ENCODE measurements around the gene NUP35. TPM values are rescaled to one million over a fixed set of nuclear protein-coding genes. Genes with fewer than 3 reads are reported as not detected.
"Not testable (repeated sequence)": the region's sequence is repeated elsewhere in the genome, so short reads cannot be mapped to it uniquely, and the experiment has no call there.

NUP35 gene
- total RNA-seq, 2 donors from 2014 or later, result 4.0 to 6.2 TPM

GRCh38 chr2:183164650-183165015 is 40.4 kb downstream of the NUP35 start:
- intact Hi-C loops (cut with DNase I), result no loop called here
- TF ChIP-seq CTCF (IDR thresholded peaks at IDR 0.05) (no peak), POLR2A (IDR thresholded peaks at IDR 0.05) (no peak)
- no peaks in the 10 kb centered on the region for H3K9me3 ChIP-seq
- no peaks in the 10 kb centered on the region for H3K4me1 ChIP-seq
- H3K27ac ChIP-seq, result no peak overlapping the region
- WGBS, 2 donors, result 98% methylated on average over 4 of the region's 4 CpGs
- H3K36me3 ChIP-seq (replicated peaks in 1 of 2; ENCODE audit: insufficient read depth in 1 of 2, low read depth in 2 of 2), result peaks cover 0 to 11% of the 10 kb centered on the region in 2 donors
- no peak overlapping the region for H3K4me3 ChIP-seq
- ATAC-seq (no peak), DNase-seq (no peak)
- H3K27me3 ChIP-seq, result no peaks in the 10 kb centered on the region

- intact Hi-C loops (cut with DNase I), result no loop called here
- H3K9me3 ChIP-seq, result no peaks in the 10 kb centered on the region
- H3K36me3 ChIP-seq (replicated peaks in 1 of 2; ENCODE audit: insufficient read depth in 1 of 2, low read depth in 2 of 2), result peaks cover 0 to 9% of the 10 kb centered on the region in 2 donors
- DNase-seq (no peak), ATAC-seq (no peak)
- H3K27ac ChIP-seq, result no peak overlapping the region
- no peaks in the 10 kb centered on the region for H3K4me1 ChIP-seq
- WGBS, 2 donors, result 92 to 98% methylated on average over 3 of the region's 3 CpGs
- TF ChIP-seq CTCF (IDR thresholded peaks at IDR 0.05), result no peak
- TF ChIP-seq POLR2A (IDR thresholded peaks at IDR 0.05), result no peak
- no peaks in the 10 kb centered on the region for H3K27me3 ChIP-seq
- H3K4me3 ChIP-seq, result no peak overlapping the region
Observed at GRCh38 chr2:183166210-183166609, 42.0 kb downstream of the NUP35 start.

- H3K4me3 ChIP-seq; H3K27me3 ChIP-seq; ATAC-seq; H3K4me1 ChIP-seq; DNase-seq; H3K36me3 ChIP-seq (replicated peaks in 1 of 2; ENCODE audit: insufficient read depth in 1 of 2, low read depth in 2 of 2); H3K9me3 ChIP-seq; intact Hi-C loops (cut with DNase I); H3K27ac ChIP-seq: not testable (repeated sequence)
- 90 to 91% methylated on average over 5 of the region's 5 CpGs for WGBS, 2 donors
Observed at GRCh38 chr2:183166976-183167375, 42.7 kb downstream of the NUP35 start.

- H3K36me3 ChIP-seq (replicated peaks in 1 of 2; ENCODE audit: insufficient read depth in 1 of 2, low read depth in 2 of 2), result no peaks in the 10 kb centered on the region
- DNase-seq (no peak), ATAC-seq (no peak)
- intact Hi-C loops (cut with DNase I), result no loop called here
- 92 to 98% methylated on average over 3 to 6 of the region's 6 CpGs for WGBS, 2 donors
- no peaks in the 10 kb centered on the region for H3K9me3 ChIP-seq
- no peak overlapping the region for H3K27ac ChIP-seq
- H3K27me3 ChIP-seq, result no peaks in the 10 kb centered on the region
- no peaks in the 10 kb centered on the region for H3K4me1 ChIP-seq
- TF ChIP-seq POLR2A (IDR thresholded peaks at IDR 0.05) (no peak), CTCF (IDR thresholded peaks at IDR 0.05) (no peak)
- no peak overlapping the region for H3K4me3 ChIP-seq
Observed at GRCh38 chr2:183172220-183172887, 48.1 kb downstream of the NUP35 start.

- intact Hi-C loops (cut with DNase I), result no loop called here
- ATAC-seq (no peak), DNase-seq (no peak)
- TF ChIP-seq CTCF (IDR thresholded peaks at IDR 0.05) (no peak), POLR2A (IDR thresholded peaks at IDR 0.05) (no peak)
- H3K27ac ChIP-seq, result no peak overlapping the region
- H3K9me3 ChIP-seq, result no peaks in the 10 kb centered on the region
- H3K4me3 ChIP-seq, result no peak overlapping the region
- H3K36me3 ChIP-seq (replicated peaks in 1 of 2; ENCODE audit: insufficient read depth in 1 of 2, low read depth in 2 of 2), result no peaks in the 10 kb centered on the region
- WGBS, 2 donors, result 81 to 90% methylated on average over 3 to 4 of the region's 4 CpGs
- H3K4me1 ChIP-seq, result no peaks in the 10 kb centered on the region
- no peaks in the 10 kb centered on the region for H3K27me3 ChIP-seq
Observed at GRCh38 chr2:183179156-183179555, 54.9 kb downstream of the NUP35 start.
